ENCODE results near the gene GRAMD2B.

Gene GRAMD2B

GRCh38 chr5:126471875-126472537 lies 48.8 kb downstream of the GRAMD2B start:
- no peaks in the 10 kb centered on the region for H3K4me1 ChIP-seq (ENCODE audit: insufficient read depth, low read length, poor library complexity, severe bottlenecking)
- no peaks in the 10 kb centered on the region for H3K9me3 ChIP-seq (ENCODE audit: insufficient read depth, low read depth, low read length)
- H3F3A ChIP-seq (ENCODE audit: low read depth): no peaks in the 10 kb centered on the region
- no peak overlapping the region for H2AFZ ChIP-seq (ENCODE audit: low read length)
- no peaks in the 10 kb centered on the region for H3K9me2 ChIP-seq (replicated peaks; ENCODE audit: low read depth, low read length)
- no peaks in the 10 kb centered on the region for H3K36me3 ChIP-seq (ENCODE audit: insufficient read depth, low read length)
- no peak overlapping the region for H3K4me3 ChIP-seq (ENCODE audit: low read length, poor library complexity, severe bottlenecking)
- H3K4me2 ChIP-seq (ENCODE audit: low read depth, low read length, poor library complexity, severe bottlenecking): no peak overlapping the region
- no peaks in the 10 kb centered on the region for H3K27me3 ChIP-seq (ENCODE audit: insufficient read depth, low read length, poor library complexity, severe bottlenecking)
- TF ChIP-seq, protein P1, sequence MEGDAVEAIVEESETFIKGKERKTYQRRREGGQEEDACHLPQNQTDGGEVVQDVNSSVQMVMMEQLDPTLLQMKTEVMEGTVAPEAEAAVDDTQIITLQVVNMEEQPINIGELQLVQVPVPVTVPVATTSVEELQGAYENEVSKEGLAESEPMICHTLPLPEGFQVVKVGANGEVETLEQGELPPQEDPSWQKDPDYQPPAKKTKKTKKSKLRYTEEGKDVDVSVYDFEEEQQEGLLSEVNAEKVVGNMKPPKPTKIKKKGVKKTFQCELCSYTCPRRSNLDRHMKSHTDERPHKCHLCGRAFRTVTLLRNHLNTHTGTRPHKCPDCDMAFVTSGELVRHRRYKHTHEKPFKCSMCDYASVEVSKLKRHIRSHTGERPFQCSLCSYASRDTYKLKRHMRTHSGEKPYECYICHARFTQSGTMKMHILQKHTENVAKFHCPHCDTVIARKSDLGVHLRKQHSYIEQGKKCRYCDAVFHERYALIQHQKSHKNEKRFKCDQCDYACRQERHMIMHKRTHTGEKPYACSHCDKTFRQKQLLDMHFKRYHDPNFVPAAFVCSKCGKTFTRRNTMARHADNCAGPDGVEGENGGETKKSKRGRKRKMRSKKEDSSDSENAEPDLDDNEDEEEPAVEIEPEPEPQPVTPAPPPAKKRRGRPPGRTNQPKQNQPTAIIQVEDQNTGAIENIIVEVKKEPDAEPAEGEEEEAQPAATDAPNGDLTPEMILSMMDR (conservative IDR thresholded peaks at IDR 0.05; ENCODE audit: low read length): no peak
- no peak for TF ChIP-seq EZH2phosphoT487 (IDR thresholded peaks at IDR 0.05; ENCODE audit: borderline replicate concordance)
- no peaks in the 10 kb centered on the region for H3K79me2 ChIP-seq (ENCODE audit: insufficient read depth, low read length)
- H4K20me1 ChIP-seq (ENCODE audit: insufficient read depth, low read length, poor library complexity, severe bottlenecking): no peaks in the 10 kb centered on the region
- H3K9ac ChIP-seq (ENCODE audit: low read depth, low read length, poor library complexity, severe bottlenecking): no peak overlapping the region

DNA sequence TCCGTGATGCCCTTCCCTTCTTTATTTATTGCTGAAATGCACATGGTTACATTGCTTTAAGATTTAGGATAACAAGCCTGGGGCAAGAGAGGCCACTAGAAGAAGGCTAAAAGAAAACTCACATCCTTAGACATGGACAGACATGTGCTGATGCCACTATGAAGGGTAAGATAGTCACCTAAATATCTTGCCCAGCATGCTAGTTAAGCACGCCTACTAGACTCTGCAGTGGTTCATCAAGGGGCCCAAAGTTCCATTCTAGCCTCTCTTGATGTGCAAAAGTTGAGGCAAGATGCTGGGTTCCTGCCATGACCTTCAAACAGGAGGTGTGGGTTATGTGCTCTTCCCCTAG lies 49.3 kb downstream of the GRAMD2B start:
- Histone ChIP-seq H3K4me1 (ENCODE audit: insufficient read depth, low read length, poor library complexity, severe bottlenecking) (no peaks in the 10 kb centered on the region), H4K20me1 (ENCODE audit: insufficient read depth, low read length, poor library complexity, severe bottlenecking) (no peaks in the 10 kb centered on the region), H3K27me3 (ENCODE audit: insufficient read depth, low read length, poor library complexity, severe bottlenecking) (no peaks in the 10 kb centered on the region), H2AFZ (ENCODE audit: low read length) (no peak overlapping the region), H3K9me3 (ENCODE audit: insufficient read depth, low read depth, low read length) (no peaks in the 10 kb centered on the region), H3K9me2 (replicated peaks; ENCODE audit: low read depth, low read length) (no peaks in the 10 kb centered on the region), H3K4me2 (ENCODE audit: low read depth, low read length, poor library complexity, severe bottlenecking) (no peak overlapping the region), H3K9ac (ENCODE audit: low read depth, low read length, poor library complexity, severe bottlenecking) (no peak overlapping the region), H3K79me2 (ENCODE audit: insufficient read depth, low read length) (no peaks in the 10 kb centered on the region), H3K36me3 (ENCODE audit: insufficient read depth, low read length) (no peaks in the 10 kb centered on the region), H3K4me3 (ENCODE audit: low read length, poor library complexity, severe bottlenecking) (no peak overlapping the region), H3F3A (ENCODE audit: low read depth) (no peaks in the 10 kb centered on the region)
- TF ChIP-seq EZH2phosphoT487 (IDR thresholded peaks at IDR 0.05; ENCODE audit: borderline replicate concordance): no peak
- TF ChIP-seq, protein P1 (conservative IDR thresholded peaks at IDR 0.05; ENCODE audit: low read length): no peak

DNA sequence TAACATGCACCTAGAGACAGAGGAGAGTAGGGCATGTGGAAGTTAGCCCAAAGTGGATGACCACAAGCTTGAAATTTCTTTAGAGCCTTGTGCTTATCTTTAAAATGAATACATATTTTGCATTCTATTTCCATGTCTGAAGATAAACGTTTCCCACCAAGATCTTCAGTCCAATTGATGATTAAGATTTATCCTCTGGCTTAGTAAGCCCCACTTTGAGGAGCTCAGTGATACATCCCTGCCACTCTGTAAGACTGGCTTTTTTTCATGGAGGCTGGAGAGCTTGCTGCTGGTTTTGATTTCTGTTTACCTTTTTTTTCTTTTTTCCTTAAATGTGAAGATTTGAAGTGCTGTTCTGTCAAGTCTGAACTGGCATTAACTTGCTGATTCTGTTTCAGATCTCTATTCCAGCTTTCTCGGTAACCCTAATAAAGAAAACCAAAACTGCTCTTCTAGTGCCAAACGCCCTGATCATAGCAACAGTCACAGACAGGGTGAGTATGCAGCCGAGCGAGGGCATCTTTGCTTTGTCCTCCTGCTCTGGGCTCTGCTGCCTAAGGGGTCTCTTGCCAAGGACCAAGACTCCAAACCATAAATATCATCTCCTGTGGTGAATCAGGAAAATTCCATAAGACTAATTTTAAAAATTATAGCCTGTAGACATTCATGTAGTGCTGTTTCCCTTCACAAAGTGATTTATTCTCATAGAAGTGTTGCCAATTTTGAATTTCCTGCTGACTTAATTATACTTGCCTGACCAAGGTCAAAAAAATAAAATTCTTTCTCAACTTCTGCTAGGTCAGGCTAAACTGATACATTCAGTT lies 54.3 kb downstream of the GRAMD2B start:
- no peak for TF ChIP-seq EZH2phosphoT487 (IDR thresholded peaks at IDR 0.05; ENCODE audit: borderline replicate concordance)
- TF ChIP-seq, protein P1 (conservative IDR thresholded peaks at IDR 0.05; ENCODE audit: low read length): no peak
- Histone ChIP-seq H3K27me3 (ENCODE audit: insufficient read depth, low read length, poor library complexity, severe bottlenecking) (no peaks in the 10 kb centered on the region), H3K4me2 (ENCODE audit: low read depth, low read length, poor library complexity, severe bottlenecking) (no peak overlapping the region), H3K9me3 (ENCODE audit: insufficient read depth, low read depth, low read length) (no peaks in the 10 kb centered on the region), H3K9me2 (replicated peaks; ENCODE audit: low read depth, low read length) (no peaks in the 10 kb centered on the region), H3K9ac (ENCODE audit: low read depth, low read length, poor library complexity, severe bottlenecking) (no peak overlapping the region), H3K79me2 (ENCODE audit: insufficient read depth, low read length) (no peaks in the 10 kb centered on the region), H3K4me3 (ENCODE audit: low read length, poor library complexity, severe bottlenecking) (no peak overlapping the region), H3F3A (ENCODE audit: low read depth) (no peaks in the 10 kb centered on the region), H3K4me1 (ENCODE audit: insufficient read depth, low read length, poor library complexity, severe bottlenecking) (no peaks in the 10 kb centered on the region), H4K20me1 (ENCODE audit: insufficient read depth, low read length, poor library complexity, severe bottlenecking) (no peaks in the 10 kb centered on the region), H2AFZ (ENCODE audit: low read length) (no peak overlapping the region), H3K36me3 (ENCODE audit: insufficient read depth, low read length) (no peaks in the 10 kb centered on the region)

Measured in Loucy (cell line).